ENCODE data around the gene B3GALT4. TPM values are rescaled to one million over a fixed set of nuclear protein-coding genes. Genes with fewer than 3 reads are reported as not detected.
A peak's percentile ranks its signal among the peaks of the same experiment; 100 is the strongest.

B3GALT4 gene
- total and polyA plus RNA-seq, 2 donors (not counting 1 experiment from before 2014, with no cell fraction given), result 10.2 to 44.1 TPM

DNA sequence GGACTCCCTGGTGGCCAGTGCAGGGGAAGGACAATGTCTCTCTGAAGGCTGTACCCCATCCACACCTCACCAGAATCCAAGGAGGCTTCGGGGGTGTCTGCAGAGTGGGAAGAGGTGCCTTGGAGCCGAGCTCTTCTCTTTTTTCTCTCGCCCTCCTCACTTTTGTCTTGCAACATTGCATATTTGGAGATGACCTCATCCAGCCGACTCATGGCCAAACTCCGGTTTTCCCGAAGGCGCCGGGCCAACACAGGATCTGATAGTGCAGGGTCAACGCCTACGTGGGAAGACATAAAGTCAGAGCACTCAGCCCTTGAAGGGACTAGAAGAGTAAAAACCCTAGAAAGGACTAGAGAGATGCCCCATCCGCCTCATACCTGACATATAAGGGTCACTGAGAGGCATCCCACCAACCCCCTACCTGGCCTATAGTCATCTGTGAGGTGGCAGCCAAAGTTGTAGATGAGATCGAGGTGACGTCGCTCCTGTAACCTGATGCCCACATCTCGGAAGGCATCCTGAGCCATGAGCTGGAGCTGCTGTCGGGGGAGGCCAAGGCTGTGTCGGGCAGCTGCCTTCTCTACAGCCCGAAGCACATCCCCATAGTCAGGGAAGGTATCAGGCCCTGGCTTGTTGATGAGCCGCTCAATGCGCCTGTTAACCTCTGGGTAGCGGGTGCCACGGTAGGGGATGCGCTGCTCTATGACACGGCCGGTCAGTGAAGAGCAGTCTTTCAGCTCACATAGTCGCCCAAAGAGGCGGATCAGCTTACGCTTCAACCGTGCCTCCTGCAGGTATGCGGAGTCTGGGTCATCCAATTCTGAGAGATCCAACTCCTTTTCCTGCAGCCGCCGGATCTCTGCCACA, 43.6 kb downstream of the B3GALT4 start:
- no peak for DNase-seq
- peak overlapping the region; percentile 74 for H3K27ac Mint-ChIP-seq
- peak overlapping the region; percentile 76 for H3K9ac ChIP-seq (ENCODE audit: low read length)
- ATAC-seq (ENCODE audit: low read depth), result no peak
- H3K27me3 ChIP-seq (replicated peaks in 1 of 4; ENCODE audit: control extremely low read depth in 1 of 4, control insufficient read depth in 3 of 4, insufficient read depth in 4 of 4, low read length in 3 of 4), result no peaks in the 10 kb centered on the region
- POLR2A ChIA-PET, result interaction anchor here (1.5 kb wide), 1 partner anchor 43 kb away, joined by 7 read pairs; the partner anchor contains the start of gene B3GALT4
- peak overlapping the region; percentile 88 for H3K4me2 ChIP-seq (replicated peaks; ENCODE audit: low read depth, low read length, poor library complexity, severe bottlenecking)
- peaks cover 3 to 44% of the 10 kb centered on the region in 2 experiments for H3K36me3 ChIP-seq (replicated peaks in 1 of 2; ENCODE audit: control extremely low read depth in 1 of 2, control insufficient read depth in 1 of 2, extremely low read depth in 1 of 2, insufficient read depth in 2 of 2, low read length in 1 of 2)
- peaks cover 62 to 82% of the 10 kb centered on the region in 2 donors for H3K4me1 ChIP-seq (ENCODE audit: control insufficient read depth in 2 of 2, insufficient read depth in 2 of 2, low read length in 2 of 2)
- TF ChIP-seq CTCF (IDR thresholded peaks at IDR 0.05) (no peak), EZH2 (IDR thresholded peaks at IDR 0.05; ENCODE audit: borderline replicate concordance, insufficient read depth, low read depth, low read length, poor library complexity, severe bottlenecking) (no peak)
- peaks cover 34% of the 10 kb centered on the region for H4K20me1 ChIP-seq (ENCODE audit: control insufficient read depth, insufficient read depth, low read length, poor library complexity, severe bottlenecking)
- H3K4me3 ChIP-seq (ENCODE audit: control extremely low read depth in 1 of 5, extremely low read depth in 1 of 5, insufficient read depth in 1 of 5, low read depth in 2 of 5, low read length in 4 of 5), result peak overlapping the region in 1 of 5 experiments; percentile 8
- no peaks in the 10 kb centered on the region for H3K9me3 ChIP-seq (ENCODE audit: control extremely low read depth in 1 of 3, control insufficient read depth in 2 of 3, insufficient read depth in 1 of 3, low read length in 2 of 3)
- H3K27ac ChIP-seq (ENCODE audit: low read length in 2 of 2), result peak overlapping the region in 1 of 2 donors; percentile 85
- no peaks in the 10 kb centered on the region for H3K27me3 Mint-ChIP-seq
- intact Hi-C loops (cut with micrococcal nuclease), result no loop called here
- H3K9me3 Mint-ChIP-seq (ENCODE audit: insufficient read depth), result no peaks in the 10 kb centered on the region
- peak overlapping the region; percentile 91 for H3K4me3 Mint-ChIP-seq
- H3K79me2 ChIP-seq (ENCODE audit: control insufficient read depth, insufficient read depth, low read length), result peaks cover 67% of the 10 kb centered on the region
- CTCF ChIA-PET, result no interaction called here
- H2AFZ ChIP-seq (ENCODE audit: insufficient read depth, low read depth, low read length, poor library complexity, severe bottlenecking), result no peak overlapping the region
- peaks cover 83% of the 10 kb centered on the region for H3K4me1 Mint-ChIP-seq
- WGBS (ENCODE audit: insufficient coverage), result 96% methylated on average over 28 of the region's 32 CpGs

DNA sequence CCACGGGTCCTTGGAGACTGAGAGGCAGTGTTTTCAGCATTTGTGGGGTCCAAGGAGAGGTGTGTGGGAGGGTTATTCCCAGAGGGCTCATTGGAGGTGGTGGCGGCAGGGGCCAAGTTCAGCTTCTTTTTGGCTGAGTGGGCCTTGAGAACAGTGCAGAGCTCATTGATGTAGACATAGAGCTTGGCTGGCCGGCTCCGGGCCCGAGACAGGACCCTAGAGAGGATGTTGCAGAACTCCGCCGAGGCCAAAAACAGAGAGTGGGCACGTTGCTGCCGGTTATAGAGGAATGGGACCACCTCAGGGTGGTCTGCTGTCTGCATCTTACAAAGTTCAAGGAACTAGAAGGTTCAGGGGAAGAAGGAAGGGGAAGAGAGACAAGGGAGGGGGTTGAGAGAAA, 44.3 kb downstream of the B3GALT4 start:
- intact Hi-C loops (cut with micrococcal nuclease), result no loop called here
- peaks cover 60% of the 10 kb centered on the region for H3K79me2 ChIP-seq (ENCODE audit: control insufficient read depth, insufficient read depth, low read length)
- no peak for ATAC-seq (ENCODE audit: low read depth)
- H3K27me3 ChIP-seq (replicated peaks in 1 of 4; ENCODE audit: control extremely low read depth in 1 of 4, control insufficient read depth in 3 of 4, insufficient read depth in 4 of 4, low read length in 3 of 4), result no peaks in the 10 kb centered on the region
- Mint-ChIP-seq H3K9me3 (ENCODE audit: insufficient read depth) (no peaks in the 10 kb centered on the region), H3K4me3 (peak overlapping the region; percentile 91), H3K27me3 (no peaks in the 10 kb centered on the region), H3K4me1 (peaks cover 79% of the 10 kb centered on the region), H3K27ac (peak overlapping the region; percentile 71)
- peak overlapping the region; percentile 88 for H3K4me2 ChIP-seq (replicated peaks; ENCODE audit: low read depth, low read length, poor library complexity, severe bottlenecking)
- no peaks in the 10 kb centered on the region for H3K9me3 ChIP-seq (ENCODE audit: control extremely low read depth in 1 of 3, control insufficient read depth in 2 of 3, insufficient read depth in 1 of 3, low read length in 2 of 3)
- DNase-seq, result no peak
- WGBS (ENCODE audit: insufficient coverage), result 86% methylated on average over 9 of the region's 9 CpGs
- ChIA-PET POLR2A (interaction anchor here (1.5 kb wide), 1 partner anchor 44 kb away, joined by 7 read pairs; the partner anchor contains the start of gene B3GALT4), CTCF (no interaction called here)
- no peak for TF ChIP-seq CTCF (IDR thresholded peaks at IDR 0.05)
- no peak for TF ChIP-seq EZH2 (IDR thresholded peaks at IDR 0.05; ENCODE audit: borderline replicate concordance, insufficient read depth, low read depth, low read length, poor library complexity, severe bottlenecking)
- H3K4me1 ChIP-seq (ENCODE audit: control insufficient read depth in 2 of 2, insufficient read depth in 2 of 2, low read length in 2 of 2), result peaks cover 59 to 81% of the 10 kb centered on the region in 2 donors
- H4K20me1 ChIP-seq (ENCODE audit: control insufficient read depth, insufficient read depth, low read length, poor library complexity, severe bottlenecking), result peaks cover 34% of the 10 kb centered on the region
- H2AFZ ChIP-seq (ENCODE audit: insufficient read depth, low read depth, low read length, poor library complexity, severe bottlenecking), result no peak overlapping the region
- peak overlapping the region in 3 of 5 experiments; percentile 72 to 91 (median 81) for H3K4me3 ChIP-seq (ENCODE audit: control extremely low read depth in 1 of 5, extremely low read depth in 1 of 5, insufficient read depth in 1 of 5, low read depth in 2 of 5, low read length in 4 of 5)
- H3K9ac ChIP-seq (ENCODE audit: low read length), result peak overlapping the region; percentile 76
- peaks cover 3 to 37% of the 10 kb centered on the region in 2 experiments for H3K36me3 ChIP-seq (replicated peaks in 1 of 2; ENCODE audit: control extremely low read depth in 1 of 2, control insufficient read depth in 1 of 2, extremely low read depth in 1 of 2, insufficient read depth in 2 of 2, low read length in 1 of 2)
- peak overlapping the region in 1 of 2 donors; percentile 85 for H3K27ac ChIP-seq (ENCODE audit: low read length in 2 of 2)

Data from B cell (primary cell).